CD4-positive, alpha-beta T cell treated with Interleukin-2 at 100 ng/mL for 4 hours (primary cell): Measurements from ENCODE around the gene TIMM50.
A peak's percentile ranks its signal among the peaks of the same experiment; 100 is the strongest.
"Not testable (repeated sequence)": the region's sequence is repeated elsewhere in the genome, so short reads cannot be mapped to it uniquely, and the experiment has no call there.

Experiments used
- DNase-seq: peaks from one replicate; pipeline ENCODE4 v3.0.0-alpha.2; 2020; ENCODE audit warnings: low spot score

Gene TIMM50

DNA sequence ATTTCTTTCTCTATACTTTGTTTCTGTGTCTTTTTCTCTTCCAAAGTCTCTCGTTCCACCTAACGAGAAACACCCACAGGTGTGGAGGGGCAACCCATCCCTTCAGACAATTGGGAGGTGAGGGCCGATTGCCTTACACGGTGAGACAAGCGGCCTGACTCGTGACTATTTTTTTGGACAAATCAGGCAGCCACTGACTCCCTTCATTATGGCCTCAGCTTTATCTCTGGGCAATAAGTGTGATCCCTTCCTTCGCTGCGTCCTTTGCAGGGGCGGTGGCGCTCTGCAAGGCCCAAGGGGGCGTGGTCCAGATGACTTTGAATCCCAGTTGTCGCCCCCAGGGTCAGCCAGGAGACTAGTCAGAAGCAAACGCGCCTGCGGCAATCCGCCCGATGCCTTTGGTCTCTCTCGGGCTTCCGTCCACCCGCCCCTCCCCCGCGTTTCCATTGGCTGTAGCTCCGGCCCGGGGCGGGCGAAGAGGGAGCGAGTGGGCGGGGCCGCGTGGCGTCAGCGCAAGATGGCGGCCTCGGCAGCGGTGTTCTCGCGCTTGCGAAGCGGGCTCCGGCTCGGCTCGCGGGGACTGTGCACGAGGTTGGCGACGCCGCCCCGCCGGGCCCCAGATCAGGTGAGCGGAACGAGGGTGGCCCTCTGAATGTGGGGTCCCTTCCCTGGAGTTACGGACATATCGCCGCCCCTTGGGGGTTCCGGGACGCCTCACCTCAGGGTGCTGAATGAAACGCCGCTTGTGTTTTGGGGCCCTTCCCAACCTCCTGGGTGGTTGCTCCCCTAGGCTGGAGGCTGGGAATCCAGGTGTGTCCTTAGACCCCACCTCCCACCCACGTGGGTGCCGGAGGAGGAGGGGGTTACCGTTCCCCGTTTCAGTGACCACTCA is at the start of gene TIMM50:
TSS of gene TIMM50 (plus strand) at position 502 of the 892 bp plus-strand sequence. CDS start at position 518, 16 bp downstream.
- DNase-seq, result peak; percentile 96

DNA sequence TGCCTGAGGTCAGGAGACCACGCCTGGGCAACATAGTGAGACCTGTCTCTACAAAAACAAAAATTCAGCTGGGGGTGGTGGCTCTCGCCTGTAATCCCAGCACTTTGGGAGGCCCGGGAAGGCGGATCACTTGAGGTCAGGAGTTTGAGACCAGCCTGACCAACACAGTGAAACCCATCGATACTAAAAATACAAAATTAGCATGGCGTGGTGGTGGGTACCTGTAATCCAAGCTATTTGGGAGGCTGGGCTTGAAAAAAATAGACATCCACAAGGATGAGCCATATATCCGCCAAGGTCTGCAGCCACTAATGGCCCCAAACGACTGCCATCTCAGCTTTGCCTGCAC is 48.0 kb upstream of the TIMM50 start:
- no peak for DNase-seq

GRCh38 chr19:39433480-39434079 is 47.1 kb upstream of the TIMM50 start:
- DNase-seq, result no peak

- no peak for DNase-seq
These were observed 46.2 kb upstream of the TIMM50 start for GRCh38 chr19:39434123-39435076.

DNA sequence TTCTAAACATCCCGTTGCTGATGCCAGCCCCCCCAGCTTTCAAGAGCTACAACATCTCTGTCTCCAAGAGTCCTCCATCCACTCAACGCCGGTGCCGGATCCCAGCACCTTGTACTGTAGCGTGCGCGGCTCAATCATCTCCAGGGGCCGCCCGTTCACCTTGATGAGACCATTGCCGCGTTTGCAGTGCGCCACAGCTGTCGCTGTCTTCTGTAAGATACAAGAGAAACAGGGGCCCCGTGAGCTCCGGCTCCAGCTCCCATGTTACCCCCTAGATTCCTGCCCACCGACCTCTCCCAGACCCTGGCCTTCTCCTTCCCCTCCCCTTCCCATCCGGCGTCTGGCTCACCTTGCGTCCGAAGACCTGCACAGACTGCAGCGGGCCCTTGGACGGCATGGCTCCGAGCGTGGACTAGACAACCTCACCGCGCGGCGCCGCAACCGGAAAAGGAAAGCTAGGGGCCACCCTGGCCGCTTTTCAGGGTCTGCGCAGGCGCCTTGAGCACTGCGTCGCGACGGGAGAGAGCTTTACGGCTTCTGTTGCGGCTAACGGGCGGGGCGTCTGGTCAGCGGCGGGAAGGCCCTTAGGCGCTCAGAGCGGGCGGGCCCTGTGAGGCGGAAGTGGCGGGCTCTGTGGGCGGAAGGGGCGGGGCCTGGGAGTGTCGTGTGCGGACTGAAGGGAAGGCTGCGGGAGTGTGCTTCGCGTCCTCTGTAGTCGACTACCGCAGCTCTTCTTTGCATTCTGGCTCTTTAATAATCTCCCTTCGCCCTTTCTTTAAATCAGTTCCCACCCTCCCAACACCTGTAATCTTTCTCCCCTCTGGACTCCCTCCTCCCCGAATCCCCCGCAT is 44.9 kb upstream of the TIMM50 start, which contains the start of gene RPS16:
TSS of gene RPS16 (minus strand) at position 451 of the 851 bp plus-strand sequence. CDS start at position 397, 54 bp downstream.
- DNase-seq, result peak; percentile 99

DNA sequence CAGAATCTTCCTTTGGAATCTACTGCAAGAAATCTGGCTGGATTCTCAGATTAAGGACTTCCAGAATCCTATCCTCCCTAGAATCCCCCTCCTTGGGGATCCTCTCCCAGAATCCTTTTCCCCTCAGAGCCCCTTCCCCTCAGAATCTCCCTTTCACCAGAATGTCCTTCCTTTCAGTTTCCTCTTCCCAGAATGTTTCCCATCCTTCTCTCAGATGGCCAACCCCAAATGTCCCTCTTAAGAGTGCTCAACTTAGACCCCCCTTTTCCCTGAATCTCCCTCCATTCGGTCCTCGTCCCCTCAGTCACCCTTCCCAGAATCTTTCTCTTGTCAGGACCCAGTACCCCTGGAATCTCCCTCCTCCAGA is 44.3 kb upstream of the TIMM50 start:
- no peak for DNase-seq

DNA sequence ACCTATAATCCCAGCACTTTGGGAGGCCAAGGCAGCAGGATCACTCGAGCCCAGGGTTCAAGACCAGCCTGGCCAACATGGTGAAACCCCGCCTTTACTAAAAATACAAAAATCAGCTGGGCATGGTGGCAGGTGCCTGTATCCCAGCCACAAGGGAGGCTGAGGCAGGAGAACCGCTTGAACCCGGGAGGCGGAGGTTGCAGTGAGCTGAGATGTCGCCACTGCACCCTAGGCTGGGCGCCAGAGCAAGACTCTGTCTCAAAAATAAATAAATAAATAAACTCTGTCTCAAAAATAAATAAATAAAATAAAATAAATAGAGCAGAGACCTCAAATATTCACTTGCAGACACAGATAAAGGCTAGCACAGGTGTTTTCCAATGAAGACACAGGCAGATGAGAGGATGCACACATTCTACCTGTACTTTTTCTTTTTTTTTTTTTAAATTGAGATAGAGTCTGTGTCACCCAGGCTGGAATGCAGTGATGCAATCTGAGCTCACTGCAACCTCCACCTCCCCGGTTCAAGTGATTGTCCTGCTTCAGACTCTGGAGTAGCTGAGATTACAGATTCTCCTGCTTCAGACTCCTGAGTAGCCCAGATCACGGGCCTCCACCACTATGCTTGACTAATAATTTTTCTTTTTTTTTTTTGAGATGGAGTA is 42.2 kb upstream of the TIMM50 start:
- no peak for DNase-seq

DNA sequence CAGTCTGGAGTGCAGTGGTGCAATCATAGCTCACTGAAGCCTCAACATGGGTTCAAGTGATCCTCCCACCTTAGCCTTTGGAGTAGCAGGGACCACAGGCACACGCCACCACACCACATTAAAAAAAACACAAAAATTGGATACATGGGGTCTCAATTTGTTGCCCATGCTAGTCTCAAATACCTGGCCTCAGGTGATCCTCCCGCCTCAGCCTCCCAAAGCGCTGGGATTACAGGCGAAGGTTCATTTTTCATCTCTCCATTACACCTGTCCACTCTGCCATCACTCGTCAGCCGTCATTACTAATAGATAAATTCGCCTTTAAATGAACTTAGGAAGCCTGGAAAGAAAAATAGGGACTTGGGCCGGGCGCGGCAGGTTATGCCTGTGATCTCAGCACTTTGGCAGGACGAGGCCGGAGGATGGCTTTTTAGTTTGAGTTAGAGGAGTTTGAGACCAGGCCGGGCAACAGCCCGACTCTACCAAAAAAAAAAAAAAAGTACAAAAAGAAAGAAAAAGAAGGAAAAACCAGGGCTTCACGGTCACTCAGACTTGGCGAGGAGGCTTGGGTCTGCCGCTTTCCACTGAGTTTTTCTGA is 35.9 kb upstream of the TIMM50 start:
- no peak for DNase-seq

DNA sequence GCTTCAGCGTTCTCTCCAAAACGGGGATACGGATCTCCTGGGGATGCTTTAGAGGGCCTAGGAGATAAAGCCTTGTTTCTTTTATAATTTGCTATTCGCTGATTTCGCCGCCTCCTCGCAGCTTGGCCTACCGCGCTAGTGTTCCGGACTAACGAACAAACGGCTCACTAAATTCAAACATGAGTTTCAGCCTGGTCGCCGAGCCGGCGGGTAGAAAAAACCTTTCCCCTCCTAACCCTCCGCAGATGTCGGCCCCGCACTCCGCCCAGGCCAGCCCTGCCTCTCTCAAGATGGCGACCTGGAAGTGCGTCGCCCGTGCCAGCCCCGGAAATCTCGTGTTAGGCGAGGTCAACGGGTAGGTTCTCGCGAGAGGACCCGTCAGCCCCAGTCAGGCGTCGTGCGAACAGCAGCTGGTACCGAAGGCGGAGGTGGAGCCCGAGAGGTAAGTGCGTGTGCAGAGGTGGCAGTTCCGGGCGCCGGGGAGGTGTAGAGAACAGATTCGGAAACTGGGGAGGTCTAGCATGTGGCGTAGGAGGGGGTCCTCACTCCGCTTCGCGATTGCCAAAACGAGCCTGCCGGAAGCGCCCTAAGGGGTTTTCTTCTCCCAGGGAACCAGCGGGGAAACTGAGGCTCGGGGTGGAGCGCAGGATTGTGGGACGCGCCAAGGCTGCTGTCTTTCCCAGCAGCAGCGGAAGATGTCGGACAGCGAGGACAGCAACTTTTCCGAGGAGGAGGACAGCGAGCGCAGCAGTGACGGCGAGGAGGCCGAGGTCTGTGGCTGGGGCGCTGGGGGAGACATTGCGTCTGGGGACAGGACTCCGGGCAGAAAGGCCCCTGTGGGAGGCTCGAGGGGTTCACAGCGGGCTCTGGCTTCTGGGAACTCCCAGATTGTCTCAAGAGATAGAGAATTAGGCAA is 35.2 kb upstream of the TIMM50 start, which contains the start of gene SUPT5H:
TSS of gene SUPT5H (plus strand) at position 387 of the 916 bp plus-strand sequence. CDS start at position 696, 309 bp downstream.
- peak; percentile 98 for DNase-seq

DNA sequence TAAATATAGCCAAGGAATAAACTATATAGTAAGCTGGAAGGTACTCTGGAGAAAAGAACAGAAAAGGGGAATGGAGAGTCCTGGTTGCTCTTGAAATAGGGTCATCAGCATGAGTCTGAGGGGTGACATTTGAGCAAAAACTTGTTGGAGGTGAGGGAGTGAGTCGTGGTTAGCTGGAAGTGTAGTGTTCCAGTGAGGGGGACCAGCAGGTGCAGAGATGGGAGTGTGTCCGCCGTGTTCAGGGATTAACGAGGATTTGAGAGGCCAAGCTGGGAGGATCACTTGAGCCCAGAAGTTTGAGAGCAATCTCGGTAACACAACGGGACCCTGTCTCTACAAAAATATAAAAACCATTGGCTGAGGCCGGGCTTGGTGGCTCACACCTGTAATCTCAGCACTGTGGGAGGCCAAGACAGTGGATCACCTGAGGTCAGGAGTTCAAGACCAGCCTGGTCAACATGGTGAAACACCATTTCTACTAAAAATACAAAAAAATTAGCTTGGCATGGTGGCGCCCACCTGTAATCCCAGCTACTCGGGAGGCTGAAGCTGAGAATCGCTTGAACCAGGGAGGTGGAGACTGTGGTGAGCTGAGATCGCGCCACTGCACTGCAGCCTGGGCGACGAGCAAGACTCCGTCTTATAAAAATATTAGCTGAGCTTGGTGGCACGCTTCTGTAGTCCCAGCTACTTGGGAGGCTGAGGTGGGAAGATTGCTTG is 34.1 kb upstream of the TIMM50 start:
- no peak for DNase-seq

GRCh38 chr19:39448271-39448670 is 32.4 kb upstream of the TIMM50 start:
- no peak for DNase-seq

DNA sequence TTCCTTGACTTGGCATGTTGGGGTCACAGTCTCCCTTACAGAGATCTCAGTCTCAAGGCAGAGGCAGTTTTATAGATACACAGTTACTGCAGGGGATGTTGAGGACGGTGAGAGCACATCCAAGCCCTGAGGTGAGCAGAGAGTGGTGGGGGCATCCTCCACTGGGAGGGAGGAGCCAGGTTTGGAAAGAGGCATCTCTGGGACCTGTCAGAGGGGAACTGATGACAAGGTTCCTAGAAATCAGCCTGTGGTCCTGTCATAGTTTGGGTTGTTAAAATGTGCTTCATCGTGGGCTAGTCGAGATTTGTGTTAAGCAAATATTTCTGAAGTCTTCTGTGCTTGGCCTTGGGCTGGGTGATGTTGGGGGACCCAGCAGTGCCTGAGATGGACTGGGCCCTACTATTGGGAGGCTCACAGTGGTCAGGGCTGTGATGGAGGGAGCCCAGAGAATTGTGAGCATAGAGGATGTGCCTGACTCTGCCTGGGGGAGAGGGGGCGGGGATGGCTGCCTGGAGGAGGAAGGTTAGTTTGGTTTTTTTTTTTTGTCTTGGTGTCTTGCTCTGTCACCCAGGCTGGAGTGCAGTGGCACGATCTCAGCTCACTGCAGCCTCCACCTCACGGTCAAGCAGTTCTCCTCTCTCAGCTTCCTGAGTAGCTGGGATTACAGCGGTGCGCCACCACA is 31.4 kb upstream of the TIMM50 start:
- DNase-seq, result no peak

DNA sequence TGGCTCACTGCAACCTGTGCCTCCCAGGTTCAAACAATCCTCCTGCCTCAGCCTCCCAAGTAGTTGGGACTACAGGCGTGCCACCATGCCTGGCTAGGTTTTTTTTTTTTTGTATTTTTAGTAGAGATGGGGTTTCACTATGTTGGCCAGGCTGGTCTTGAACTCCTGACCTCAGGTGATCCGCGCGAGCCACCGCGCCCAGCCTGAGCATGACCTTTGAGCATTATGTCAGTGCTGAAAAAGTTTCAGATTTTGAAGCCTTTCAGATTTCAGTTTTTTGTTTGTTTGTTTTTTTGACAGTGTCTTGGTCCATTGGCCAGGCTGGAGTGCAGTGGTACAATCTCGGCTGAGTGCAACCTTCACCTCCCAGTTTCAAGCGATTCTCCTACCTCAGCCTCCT is 29.4 kb upstream of the TIMM50 start:
- not testable (repeated sequence) for DNase-seq

DNA sequence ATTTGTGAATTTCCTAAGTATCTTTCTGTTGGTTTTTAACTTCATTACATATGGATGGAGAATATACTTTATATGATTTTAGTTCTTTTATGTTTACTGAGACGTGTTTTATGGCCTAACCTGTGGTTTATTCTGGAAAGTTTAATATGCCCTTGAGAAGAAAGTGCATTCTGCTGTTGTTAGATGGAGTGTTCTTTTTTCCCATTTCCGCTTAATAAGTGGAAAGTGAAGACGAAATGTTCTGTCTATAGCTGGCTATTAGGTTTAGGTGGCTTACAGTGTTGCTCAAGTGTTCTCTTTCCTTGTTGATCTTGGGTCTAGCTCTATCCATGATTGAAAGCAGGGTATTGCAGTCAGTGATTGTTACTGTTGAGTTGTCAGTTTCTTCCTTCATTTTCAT is 17.2 kb upstream of the TIMM50 start:
- DNase-seq, result no peak

- DNase-seq, result no peak
These were observed 14.5 kb upstream of the TIMM50 start for GRCh38 chr19:39465956-39466747.

GRCh38 chr19:39467941-39468340 is 12.7 kb upstream of the TIMM50 start:
- DNase-seq, result no peak

GRCh38 chr19:39469036-39469435 is 11.6 kb upstream of the TIMM50 start:
- no peak for DNase-seq
